GM12872 (cell line): Measurements from ENCODE around the gene SMIM41.

Source experiments
- CTCF ChIP-seq: IDR thresholded peaks from 3 replicates; pipeline ENCODE4 v1.5.1; 2011; ENCODE audit warnings: low read depth, mild to moderate bottlenecking, low read length, moderate library complexity; ENCODE audit not compliant: insufficient read depth

The SMIM41 gene

GRCh38 chr12:52063981-52064649 lies 15.4 kb upstream of the SMIM41 start:
- TF ChIP-seq CTCF: no peak

GRCh38 chr12:52066346-52067080 lies 13.0 kb upstream of the SMIM41 start:
- no peak for TF ChIP-seq CTCF

GRCh38 chr12:52067081-52067374 lies 12.5 kb upstream of the SMIM41 start:
- no peak for TF ChIP-seq CTCF

GRCh38 chr12:52069327-52070184 lies 9.9 kb upstream of the SMIM41 start, which contains the start of gene ATG101:
Gene ATG101, plus strand, starts transcription at chr12:52069978. Its CDS starts 3,673 bp downstream, at chr12:52073651.
- TF ChIP-seq CTCF: peak; percentile 97

DNA sequence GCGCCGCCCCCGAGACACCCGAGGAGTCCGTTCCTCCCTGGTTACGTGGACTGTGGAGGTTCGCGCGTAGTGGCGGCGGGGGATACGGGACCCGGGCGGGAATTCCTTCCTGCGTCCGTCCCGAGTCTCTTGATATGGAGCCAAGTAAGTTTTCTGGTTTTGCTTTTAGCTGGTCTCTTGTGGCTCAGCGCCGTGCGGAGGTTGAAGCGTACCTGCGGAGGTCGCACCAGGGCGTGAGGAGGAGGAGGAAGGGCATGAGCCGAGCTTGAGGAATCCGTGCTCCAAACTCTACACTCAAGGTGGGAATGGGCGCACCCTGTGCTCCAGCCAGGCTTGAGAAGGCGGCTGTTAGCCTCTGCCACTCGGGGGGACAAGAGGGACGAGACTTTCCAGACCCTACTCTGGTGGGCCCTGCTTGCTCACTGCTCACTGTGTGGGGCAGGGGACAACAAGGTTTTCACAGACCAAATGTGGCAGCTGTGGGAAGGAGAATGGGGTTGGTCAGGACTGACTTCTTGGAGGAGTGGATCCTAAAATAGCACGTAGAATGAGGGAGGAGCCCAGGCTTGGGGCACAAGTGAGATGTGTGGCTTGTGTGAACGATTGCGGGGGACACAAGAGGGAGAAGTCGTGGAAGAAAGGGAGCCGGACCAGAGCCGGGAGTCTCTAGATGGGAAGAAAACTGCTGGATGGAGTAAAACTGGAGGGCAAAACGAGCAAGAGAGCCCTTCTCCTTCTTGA lies 9.1 kb upstream of the SMIM41 start:
- TF ChIP-seq CTCF: no peak

DNA sequence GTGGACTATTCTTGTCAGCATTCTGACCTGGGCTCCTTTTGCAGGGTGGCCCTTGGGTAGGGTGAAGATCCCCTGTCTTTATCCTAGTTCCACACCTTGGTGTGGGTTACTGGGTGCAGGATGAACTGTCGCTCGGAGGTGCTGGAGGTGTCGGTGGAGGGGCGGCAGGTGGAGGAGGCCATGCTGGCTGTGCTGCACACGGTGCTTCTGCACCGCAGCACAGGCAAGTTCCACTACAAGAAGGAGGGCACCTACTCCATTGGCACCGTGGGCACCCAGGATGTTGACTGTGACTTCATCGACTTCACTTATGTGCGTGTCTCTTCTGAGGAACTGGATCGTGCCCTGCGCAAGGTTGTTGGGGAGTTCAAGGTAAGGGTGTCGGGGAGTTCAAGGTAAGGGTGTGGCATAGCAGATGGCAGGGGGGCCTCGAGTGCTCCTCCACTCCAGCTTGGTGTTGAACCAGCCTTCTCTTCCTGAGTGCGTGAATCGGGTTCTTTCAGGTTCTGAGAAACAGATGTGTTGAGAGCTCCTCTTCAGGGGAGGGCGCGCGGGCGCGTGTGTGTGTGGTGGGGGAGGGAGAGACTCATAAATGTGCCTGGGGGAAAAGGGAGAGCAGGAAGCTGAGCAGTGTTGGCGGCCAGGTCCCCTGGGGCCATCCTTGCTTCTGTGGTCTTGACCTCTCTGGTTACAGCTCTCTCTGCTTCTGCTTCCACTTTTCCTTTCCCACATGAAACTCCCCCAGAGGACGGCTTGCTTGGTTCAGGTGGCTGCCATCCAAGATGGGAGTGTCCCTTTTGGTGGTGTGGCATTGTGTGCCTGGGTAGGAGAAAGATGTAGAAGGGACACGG lies 5.7 kb upstream of the SMIM41 start:
- no peak for TF ChIP-seq CTCF
